GM21619 (cell line): Measurements from ENCODE around the gene COX5A.
"Not testable (repeated sequence)": the region's sequence is repeated elsewhere in the genome, so short reads cannot be mapped to it uniquely, and the experiment has no call there.

Experiments used
- ATAC-seq: cut with Tn5 transposase; IDR thresholded peaks from one replicate; pipeline ENCODE4 v1.9.1; 2021; ENCODE audit not compliant: unreplicated experiment

Gene COX5A

GRCh38 chr15:74955796-74956647, 18.1 kb upstream of the COX5A start:
- peak; percentile 31 for ATAC-seq

GRCh38 chr15:74955017-74955416, 17.1 kb upstream of the COX5A start:
- no peak for ATAC-seq

GRCh38 chr15:74954515-74954914, 16.6 kb upstream of the COX5A start:
- ATAC-seq, result no peak

- ATAC-seq, result no peak
Observed at GRCh38 chr15:74951006-74951405, 13.1 kb upstream of the COX5A start.

GRCh38 chr15:74950078-74950908, 12.4 kb upstream of the COX5A start:
- no peak for ATAC-seq

- no peak for ATAC-seq
Observed at GRCh38 chr15:74937272-74937589, 642 bp downstream of the COX5A start.

- ATAC-seq, result not testable (repeated sequence)
Observed at GRCh38 chr15:74935193-74935592, 2.7 kb downstream of the COX5A start.

GRCh38 chr15:74933573-74933972, 4.3 kb downstream of the COX5A start:
- ATAC-seq, result no peak

GRCh38 chr15:74928771-74929198, 9.1 kb downstream of the COX5A start:
- ATAC-seq, result no peak

- ATAC-seq, result no peak
Observed at GRCh38 chr15:74924525-74924924, 13.3 kb downstream of the COX5A start.

GRCh38 chr15:74920456-74920855, 17.4 kb downstream of the COX5A start:
- no peak for ATAC-seq

- no peak for ATAC-seq
Observed at GRCh38 chr15:74917676-74918075, 20.2 kb downstream of the COX5A start.

- ATAC-seq, result not testable (repeated sequence)
Observed at GRCh38 chr15:74913799-74914198, 24.1 kb downstream of the COX5A start.

GRCh38 chr15:74913041-74913440, 24.8 kb downstream of the COX5A start:
- no peak for ATAC-seq

GRCh38 chr15:74908635-74909034, 29.2 kb downstream of the COX5A start:
- ATAC-seq, result no peak

GRCh38 chr15:74907163-74907870, 30.6 kb downstream of the COX5A start:
- ATAC-seq, result no peak

GRCh38 chr15:74906450-74907162, 31.3 kb downstream of the COX5A start, which contains the start of gene FAM219B:
TSS of gene FAM219B (minus strand) at chr15:74906851. CDS start at chr15:74906800, 51 bp downstream.
- peak; percentile 83 for ATAC-seq

GRCh38 chr15:74906067-74906449, 31.8 kb downstream of the COX5A start:
- peak; percentile 22 for ATAC-seq

GRCh38 chr15:74904190-74904805, 33.6 kb downstream of the COX5A start:
- no peak for ATAC-seq

GRCh38 chr15:74903676-74904075, 34.2 kb downstream of the COX5A start:
- ATAC-seq, result no peak
